GM12878 (cell line): ENCODE data around the gene ATP6V0E1. TPM values are rescaled to one million over a fixed set of nuclear protein-coding genes. Genes with fewer than 3 reads are reported as not detected.

Source experiments
- ATAC-seq: fragments of 200-7000 bp; cut with Tn5 transposase; 3 replicates; pipeline ENCODE4 v1.9.1; 2020; ENCODE audit warnings: mild to moderate bottlenecking, moderate library complexity
- BruUV-seq: library from RNA; stranded (reverse); fragments of 400-500 nt; replicated peaks from 2 replicates; lab custom pipeline; 2021; lab: Mats Ljungman, UMichigan
- CTCF ChIA-PET: fragments of 300-600 bp; sonication (Branson Sonifier 250); formaldehyde crosslinking; extraction: SDS; loops from one replicate; lab custom pipeline; 2021; ENCODE audit warnings: inconsistent platforms; lab: Yijun Ruan, JAX
- POLR2A ChIA-PET: fragments of 350-600 bp; formaldehyde crosslinking; extraction: SDS; loops from one replicate; lab custom pipeline; 2021; ENCODE audit warnings: inconsistent platforms; lab: Charles Lee
- RAD21 ChIA-PET: fragments of 300-600 bp; sonication (Branson Sonifier 250); formaldehyde crosslinking; loops from one replicate; lab custom pipeline; 2023; ENCODE audit warnings: antibody characterized with exemption; ENCODE audit not compliant: unreplicated experiment; lab: Charles Lee
- SMC1A ChIA-PET: fragments of 300-600 bp; sonication (Branson Sonifier 250); formaldehyde crosslinking; loops from one replicate; lab custom pipeline; 2023; ENCODE audit not compliant: unreplicated experiment, uncharacterized antibody; lab: Charles Lee
- DNase-seq: peaks from one replicate; pipeline ENCODE4 v3.0.0-alpha.2; 2011; ENCODE audit warnings: low read depth, low spot score
- FAIRE-seq: peaks from 3 replicates; lab custom pipeline; 2011; peaks lifted over from hg19 to GRCh38; lab: Jason Lieb, UNC
- H2AFZ ChIP-seq: 2 replicates; pipeline ENCODE4 v1.6.0; 2011; ENCODE audit warnings: low read depth, low read length, control low read depth; ENCODE audit not compliant: control insufficient read depth
- H3K27ac ChIP-seq: 2 replicates; pipeline ENCODE4 v1.5.1; 2011; ENCODE audit warnings: control low read depth; ENCODE audit not compliant: control insufficient read depth, insufficient read depth
- H3K27me3 ChIP-seq, 2 experiments: replicated peaks in 1 of 2; 2 replicates each; pipeline versions ENCODE4 v1.6.0 to v1.6.1; 2011; ENCODE audit warnings: low read length in 1 of 2; ENCODE audit not compliant: control insufficient read depth in 2 of 2, insufficient read depth in 2 of 2
- H3K36me3 ChIP-seq, 2 experiments: 2 replicates each; pipeline ENCODE4 v1.5.1; 2011; ENCODE audit warnings: low read length in 1 of 2; ENCODE audit not compliant: control insufficient read depth in 2 of 2, insufficient read depth in 2 of 2
- H3K4me1 ChIP-seq: 2 replicates; pipeline ENCODE4 v1.6.1; 2011; ENCODE audit warnings: mild to moderate bottlenecking, low read length, moderate library complexity, mixed read lengths; ENCODE audit not compliant: control insufficient read depth, insufficient read depth
- H3K4me2 ChIP-seq: 2 replicates; pipeline ENCODE4 v1.6.0; 2011; ENCODE audit warnings: control low read depth; ENCODE audit not compliant: control insufficient read depth, insufficient read depth
- H3K4me3 ChIP-seq: fragments of 200-600 bp; sonication (generic); 2 replicates; pipeline ENCODE4 v1.5.1; 2016
- H3K79me2 ChIP-seq: 2 replicates; pipeline ENCODE4 v1.6.0; 2011; ENCODE audit warnings: low read length; ENCODE audit not compliant: control insufficient read depth, insufficient read depth
- H3K9ac ChIP-seq: 2 replicates; pipeline ENCODE4 v1.8.0; 2011; ENCODE audit warnings: low read length, control low read depth, mixed read lengths; ENCODE audit not compliant: control insufficient read depth, insufficient read depth
- H3K9me3 ChIP-seq: replicated peaks from 3 replicates; pipeline ENCODE4 v1.5.1; 2011; ENCODE audit warnings: mild to moderate bottlenecking, low read length; ENCODE audit not compliant: control insufficient read depth, insufficient read depth
- H4K20me1 ChIP-seq: 2 replicates; pipeline ENCODE4 v1.6.0; 2011; ENCODE audit not compliant: control insufficient read depth, insufficient read depth
- ATF2 ChIP-seq: IDR thresholded peaks from 2 replicates; pipeline ENCODE4 v1.6.1; 2012; ENCODE audit warnings: low read length, inconsistent platforms
- BMI1 ChIP-seq: fragments of 450-650 bp; IDR thresholded peaks from 2 replicates; pipeline ENCODE4 v1.6.1; 2016; ENCODE audit warnings: mild to moderate bottlenecking, moderate library complexity, borderline replicate concordance
- CEBPB ChIP-seq, 2 experiments: fragments of 150-350 bp in 1 of 2; IDR thresholded peaks; 2 replicates each; pipeline ENCODE4 v1.6.1; 2012 to 2014; ENCODE audit warnings: low read depth in 2 of 2, low read length in 2 of 2, borderline replicate concordance in 1 of 2, inconsistent platforms in 1 of 2
- CEBPZ ChIP-seq: fragments of 150-350 bp; IDR thresholded peaks from 2 replicates; pipeline ENCODE4 v1.6.1; 2016; ENCODE audit warnings: low read depth, low read length
- MEF2A ChIP-seq: IDR thresholded peaks from 2 replicates; pipeline ENCODE4 v1.6.1; 2011; ENCODE audit warnings: low read depth, mild to moderate bottlenecking, low read length, moderate library complexity; ENCODE audit not compliant: insufficient read depth
- NFIC ChIP-seq: IDR thresholded peaks from 2 replicates; pipeline ENCODE4 v1.6.1; 2012; ENCODE audit warnings: low read depth, mild to moderate bottlenecking, inconsistent platforms, low read length, moderate library complexity
- RBBP5 ChIP-seq: fragments of 200-600 bp; sonication (generic); conservative IDR thresholded peaks from 2 replicates; pipeline ENCODE4 v1.6.1; 2016
- TAF1 ChIP-seq: IDR thresholded peaks from 2 replicates; pipeline ENCODE4 v1.6.1; 2011; ENCODE audit warnings: mild to moderate bottlenecking, low read depth, low read length, borderline replicate concordance
- TCF12 ChIP-seq: IDR thresholded peaks from 2 replicates; pipeline ENCODE4 v1.6.1; 2011; ENCODE audit warnings: low read depth, mild to moderate bottlenecking, low read length
- WGBS: methylation state at CpG from one replicate; pipeline ENCODE4 v1.1.6; 2016; ENCODE audit warnings: low lambda C conversion rate; ENCODE audit not compliant: insufficient replicate concordance, insufficient coverage; ENCODE audit errors: missing lambda C conversion rate; 5-methylcytosine and 5-hydroxymethylcytosine counted together
- in situ Hi-C: fragments of 300-500 bp; cut with MboI; formaldehyde crosslinking; loops from 9 replicates; pipeline ENCODE4 v1.14.3; 2018; ENCODE audit warnings: mixed read lengths
- intact Hi-C: fragments of 100-400 bp; cut with micrococcal nuclease; formaldehyde crosslinking; loops from one replicate; pipeline ENCODE4 v1.14.2; 2022; ENCODE audit not compliant: unreplicated experiment
- polyA plus RNA-seq, 11 experiments: library from polyadenylated mRNA; depleted of rRNA in 4 of 11; unstranded in 6 of 11; stranded (reverse) in 5 of 11; fragments of >200 nt; fragmentation: Nextera tagmentation in 4 of 11; fragmentation: Illumina TruSeq in 1 of 11; extraction: Ambion mirVana in 4 of 11; extraction: Trizol in 1 of 11; gene quantifications; 1 replicate in 1 of 11; 2 replicates in 10 of 11; pipeline versions ENCODE4 v1.2.1 to v1.2.3, GENCODE V29; 2011 to 2016; ENCODE audit warnings: inconsistent platforms in 2 of 11, missing spikeins in 2 of 11, low read depth in 1 of 11
- total RNA-seq, 4 experiments: library from RNA; depleted of rRNA in 3 of 4; stranded (reverse); fragments of >200 nt in 3 of 4; fragmentation: Illumina TruSeq in 1 of 4; extraction: Trizol in 1 of 4; gene quantifications; 2 replicates each; pipeline versions ENCODE4 v1.2.1 to v1.2.3, GENCODE V29; 2013 to 2021

The ATP6V0E1 gene
- total and polyA plus RNA-seq, 10 of the 15 experiments (the other 5 are each of a cell fraction or from before 2014, with no cell fraction given): 143 to 787 (median 306) TPM

- TF ChIP-seq CEBPZ: no peak
- no peak for TF ChIP-seq BMI1
- TF ChIP-seq, all 136 proteins: peak for 0
These were observed 20.9 kb downstream of the ATP6V0E1 start (continued) for GRCh38 chr5:173004447-173004846.

GRCh38 chr5:173010021-173010420 is 26.4 kb downstream of the ATP6V0E1 start:
- intact Hi-C loops: no loop called here
- Histone ChIP-seq H3K27ac (peak overlapping the region; percentile 40), H3K27me3 (no peaks in the 10 kb centered on the region)
- 68% methylated on average over 6 of the region's 6 CpGs for WGBS
- no peak for TF ChIP-seq CEBPB (IDR thresholded peaks at IDR 0.05; ENCODE audit: borderline replicate concordance in 1 of 2, low read depth in 2 of 2, low read length in 2 of 2)
- TF ChIP-seq ATF2: peak; percentile 48; the same call in 1 of the 2 replicates
- no peak for TF ChIP-seq TCF12
- TF ChIP-seq RBBP5: no peak
- TF ChIP-seq NFIC: no peak
- TF ChIP-seq MEF2A: 0 out of 2 replicates have a peak, but pooled peaks have one; percentile 16
- TF ChIP-seq TAF1: no peak
- TF ChIP-seq, all 136 proteins: peak for 2
- peaks cover 3% of the 10 kb centered on the region for H4K20me1 ChIP-seq
- H3K4me2 ChIP-seq: no peak overlapping the region
- ATAC-seq (no peak; the same call in 2 of the 3 replicates), DNase-seq (peak; percentile 20), FAIRE-seq (no peak)
- H2AFZ ChIP-seq: no peak overlapping the region
- RAD21 ChIA-PET: interaction anchor here (0.9 to 2.4 kb wide), 3 partner anchors 25 to 26 kb away, joined by 3 to 6 read pairs (median 4); partner anchors contain the start of gene ATP6V0E1
- POLR2A ChIA-PET: interaction anchor here (3.7 kb wide), 1 partner anchor 25 kb away, joined by 14 read pairs; no protein-coding TSS in a partner anchor
- peaks cover 0 to 13% of the 10 kb centered on the region in 2 experiments; a peak in 2 of 4 replicates for H3K36me3 ChIP-seq
- H3K9ac ChIP-seq: no peak overlapping the region
- peaks cover 12% of the 10 kb centered on the region for H3K4me1 ChIP-seq
- no TSS peak for BruUV-seq
- SMC1A ChIA-PET: interaction anchor here (1.1 to 1.2 kb wide), 2 partner anchors 8 to 48 kb away, joined by 3 to 5 read pairs; no protein-coding TSS in a partner anchor
- H3K9me3 ChIP-seq: no peaks in the 10 kb centered on the region
- H3K79me2 ChIP-seq: peaks cover 73% of the 10 kb centered on the region
- in situ Hi-C loops: no loop called here
- H3K4me3 ChIP-seq: no peak overlapping the region
- CTCF ChIA-PET: interaction anchor here (0.5 to 1.5 kb wide), 2 partner anchors 25 to 31 kb away, joined by 3 read pairs; no protein-coding TSS in a partner anchor
